HG03442 (cell line): ENCODE data around the gene RSRP1.

Experiments
- ATAC-seq: cut with Tn5 transposase; IDR thresholded peaks from one replicate; pipeline ENCODE4 v1.9.1; 2021; ENCODE audit warnings: mild to moderate bottlenecking, moderate library complexity; ENCODE audit not compliant: unreplicated experiment

The RSRP1 gene

GRCh38 chr1:25220666-25221065 lies 26.6 kb downstream of the RSRP1 start:
- no peak for ATAC-seq

DNA sequence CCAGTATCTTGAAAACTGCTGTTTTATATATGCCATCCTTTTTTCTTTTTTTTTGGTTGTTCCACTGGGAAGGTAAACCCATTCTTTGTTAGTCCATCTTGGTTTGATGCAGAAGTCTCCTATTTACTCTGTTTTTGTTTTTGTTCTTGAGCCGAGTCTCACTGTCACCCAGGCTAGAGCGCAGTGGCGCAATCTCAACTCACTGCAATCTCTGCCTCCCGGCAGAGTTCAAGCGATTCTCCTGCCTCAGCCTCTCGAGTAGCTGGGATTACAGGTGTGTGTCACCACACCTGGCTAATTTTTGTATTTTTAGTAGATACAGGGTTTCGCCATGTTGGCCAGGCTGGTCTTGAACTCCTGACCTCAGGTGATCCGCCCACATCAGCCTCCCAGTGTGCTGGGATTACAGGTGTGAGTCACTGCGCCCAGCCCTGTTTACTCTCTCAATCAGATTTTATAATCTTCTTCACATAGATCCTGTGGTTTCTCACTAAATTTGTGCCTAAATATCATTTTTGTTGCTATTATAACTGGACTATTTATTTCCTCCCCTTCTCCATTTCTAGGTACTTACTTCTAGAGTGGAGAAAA lies 27.5 kb downstream of the RSRP1 start:
- no peak for ATAC-seq

DNA sequence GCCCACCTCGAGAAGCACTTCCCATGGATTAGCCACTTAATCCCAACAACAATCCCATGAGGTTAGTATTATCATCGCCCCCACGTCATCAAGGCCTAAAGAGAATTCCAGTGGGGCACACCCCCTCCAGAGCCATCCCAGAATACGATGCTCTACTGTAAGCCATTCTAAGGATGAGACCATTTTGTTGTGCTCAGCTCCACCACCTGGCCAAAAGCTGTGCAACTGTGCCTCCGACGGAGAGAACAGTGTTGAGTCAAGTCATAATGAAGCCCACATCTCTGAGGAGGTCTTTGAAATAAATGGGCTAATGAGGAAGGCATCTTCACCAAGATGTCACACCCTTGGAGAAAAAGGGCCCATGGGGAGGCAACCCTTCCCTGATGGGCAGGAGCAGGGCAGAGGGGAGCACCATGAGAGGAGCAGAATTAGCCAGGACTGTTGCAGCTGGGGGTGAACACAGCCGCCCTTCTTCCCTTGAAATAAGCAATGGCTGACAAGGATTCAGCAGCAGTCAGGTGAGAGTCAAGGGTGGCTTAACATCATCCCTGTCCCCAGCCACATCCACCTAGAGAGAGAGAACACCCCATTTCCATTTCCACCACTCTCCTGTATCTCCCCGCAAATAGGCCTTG lies 29.5 kb downstream of the RSRP1 start:
- no peak for ATAC-seq

GRCh38 chr1:25217015-25217414 lies 30.2 kb downstream of the RSRP1 start:
- no peak for ATAC-seq

DNA sequence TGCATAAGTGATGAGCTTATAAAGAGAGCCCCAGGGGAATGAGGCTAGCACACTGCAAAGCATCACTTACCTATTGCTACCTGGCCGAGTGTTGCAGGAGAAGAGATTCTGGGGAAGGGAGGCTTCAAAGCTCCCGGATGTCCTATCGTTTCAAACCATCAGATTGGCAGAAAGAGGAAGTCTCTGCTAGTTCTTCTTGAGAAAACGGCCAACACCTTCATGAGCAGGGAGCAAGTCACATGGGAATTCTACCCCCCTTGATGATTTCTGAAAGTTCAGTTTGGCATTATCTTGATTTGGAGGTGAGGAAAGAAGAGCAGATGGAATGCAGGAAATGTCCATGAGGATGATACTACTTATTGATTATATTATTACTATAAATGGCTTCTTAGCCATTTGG lies 31.1 kb downstream of the RSRP1 start:
- ATAC-seq: no peak

GRCh38 chr1:25212725-25213124 lies 34.5 kb downstream of the RSRP1 start:
- no peak for ATAC-seq

- no peak for ATAC-seq
Measured at GRCh38 chr1:25210728-25211127, 36.5 kb downstream of the RSRP1 start.

DNA sequence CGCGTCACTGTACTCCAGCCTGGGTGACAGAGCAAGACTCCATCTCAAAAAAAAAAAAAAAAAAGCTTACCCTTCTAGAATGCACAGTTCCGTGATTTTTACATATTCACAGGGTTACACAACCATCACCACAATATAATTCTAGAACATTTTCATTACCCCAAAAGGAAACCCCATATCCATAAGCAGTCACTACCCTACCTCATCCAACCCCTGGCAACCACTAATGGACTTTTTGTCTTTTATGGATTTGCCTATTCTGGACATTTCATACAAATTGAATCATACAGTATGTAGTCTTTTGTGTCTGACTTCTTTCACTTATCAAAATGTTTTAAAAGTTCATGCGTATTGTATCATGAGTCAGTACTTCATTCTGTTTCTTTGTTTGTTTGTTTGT lies 37.7 kb downstream of the RSRP1 start:
- no peak for ATAC-seq

DNA sequence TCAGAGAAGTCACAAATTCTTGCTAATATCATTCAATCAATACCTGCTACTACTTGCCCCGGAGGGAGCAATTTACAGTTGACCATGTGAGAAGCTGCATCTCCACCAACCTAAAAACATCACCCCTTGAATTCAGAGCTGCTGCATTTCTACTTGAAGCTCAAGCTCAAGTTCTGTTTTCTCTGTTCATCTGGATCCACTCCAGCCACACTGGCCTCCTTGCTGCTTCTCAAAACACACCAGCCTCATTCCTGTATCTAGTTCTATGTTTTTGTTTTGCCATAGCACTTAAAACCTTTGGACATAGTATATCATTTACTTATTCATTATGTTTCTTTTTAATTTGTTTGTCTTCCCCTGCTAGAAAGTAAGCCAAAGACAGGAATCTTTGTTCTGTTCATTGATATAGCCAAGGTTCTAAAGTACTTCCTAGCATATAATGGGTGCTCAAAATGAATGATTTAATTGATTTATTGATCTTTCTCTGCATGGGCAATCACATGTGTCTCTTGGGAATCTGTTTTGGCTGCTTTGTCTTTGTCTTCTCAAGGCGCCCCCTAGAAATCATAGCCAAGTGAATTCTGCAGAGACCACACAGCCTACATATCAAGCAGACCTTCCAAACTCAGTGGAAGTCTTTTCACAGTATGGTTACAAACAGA lies 38.6 kb downstream of the RSRP1 start:
- no peak for ATAC-seq

DNA sequence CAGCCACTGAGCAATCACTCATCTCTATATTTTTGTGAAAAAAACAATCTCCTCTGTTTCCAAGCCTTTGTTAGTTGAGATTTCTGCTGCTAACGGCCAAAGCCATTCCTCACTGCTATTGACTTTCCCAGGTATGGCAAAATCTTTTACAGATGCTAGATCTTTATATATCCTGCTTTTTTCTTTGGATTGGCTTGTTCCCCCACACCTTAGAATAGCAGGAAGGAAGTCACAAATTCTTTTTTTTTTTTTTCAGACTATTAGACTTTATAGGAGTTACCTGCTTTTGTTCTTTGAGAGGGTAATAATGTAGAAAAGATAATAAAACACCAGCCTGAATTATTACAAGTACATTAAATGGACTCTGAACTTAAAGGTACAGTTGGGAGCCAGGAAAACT lies 39.2 kb downstream of the RSRP1 start:
- no peak for ATAC-seq

- no peak for ATAC-seq
Measured at GRCh38 chr1:25206201-25206600, 41.1 kb downstream of the RSRP1 start.

- no peak for ATAC-seq
Measured at GRCh38 chr1:25205786-25206185, 41.5 kb downstream of the RSRP1 start.

DNA sequence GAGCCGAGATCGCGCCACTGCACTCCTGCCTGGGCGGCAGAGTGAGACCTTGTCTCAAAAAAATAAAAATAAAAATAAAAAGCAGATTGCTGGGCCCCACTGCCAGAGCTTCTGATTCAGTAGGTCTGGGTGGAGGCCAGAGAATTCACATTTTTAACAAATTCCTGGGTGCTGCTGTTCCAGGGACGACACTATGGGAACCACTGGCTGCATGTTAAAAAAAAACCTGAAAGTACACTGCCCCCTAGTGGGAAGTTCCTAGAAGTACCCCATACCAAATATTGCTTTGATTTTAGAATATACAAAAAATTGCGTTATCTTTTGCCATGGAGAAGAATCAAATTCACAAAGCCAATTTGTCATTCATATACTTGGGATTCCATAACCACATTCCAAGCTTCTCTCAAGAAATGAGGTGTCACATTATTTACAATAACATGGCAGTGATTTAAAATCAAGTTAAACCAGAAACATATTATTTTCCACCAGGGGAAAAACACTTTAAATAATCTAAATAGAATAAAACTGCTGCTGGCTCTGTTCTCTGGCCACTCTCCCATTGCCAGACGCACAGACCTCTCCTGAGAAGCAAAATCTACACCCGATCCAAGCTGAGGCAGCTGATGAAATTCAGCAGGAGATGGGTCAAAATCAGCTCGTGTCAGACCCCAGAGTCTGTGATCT lies 42.3 kb downstream of the RSRP1 start:
- no peak for ATAC-seq

DNA sequence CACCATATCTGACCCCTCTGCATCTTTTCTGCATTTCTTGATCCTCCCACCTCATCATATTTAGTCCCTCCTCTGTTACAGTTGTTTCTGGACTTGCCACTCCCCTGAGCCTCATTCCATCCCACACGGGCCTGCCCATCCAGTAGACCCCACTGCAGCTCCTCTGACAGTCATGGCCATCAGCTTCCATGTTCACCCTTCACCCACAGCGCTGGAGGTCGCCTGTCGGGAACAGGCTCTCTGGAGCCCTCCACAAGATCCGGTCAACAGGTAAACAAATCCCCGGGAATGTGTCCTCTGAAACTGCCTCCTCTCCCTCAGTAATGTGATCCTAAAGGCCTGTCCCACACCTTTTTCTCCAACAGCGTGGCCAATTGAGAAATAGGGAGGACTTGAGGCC lies 46.2 kb downstream of the RSRP1 start:
- no peak for ATAC-seq

- ATAC-seq: no peak
Measured at GRCh38 chr1:25199819-25200620, 47.2 kb downstream of the RSRP1 start.

- ATAC-seq: no peak
Measured at GRCh38 chr1:25198663-25199252, 48.5 kb downstream of the RSRP1 start.

DNA sequence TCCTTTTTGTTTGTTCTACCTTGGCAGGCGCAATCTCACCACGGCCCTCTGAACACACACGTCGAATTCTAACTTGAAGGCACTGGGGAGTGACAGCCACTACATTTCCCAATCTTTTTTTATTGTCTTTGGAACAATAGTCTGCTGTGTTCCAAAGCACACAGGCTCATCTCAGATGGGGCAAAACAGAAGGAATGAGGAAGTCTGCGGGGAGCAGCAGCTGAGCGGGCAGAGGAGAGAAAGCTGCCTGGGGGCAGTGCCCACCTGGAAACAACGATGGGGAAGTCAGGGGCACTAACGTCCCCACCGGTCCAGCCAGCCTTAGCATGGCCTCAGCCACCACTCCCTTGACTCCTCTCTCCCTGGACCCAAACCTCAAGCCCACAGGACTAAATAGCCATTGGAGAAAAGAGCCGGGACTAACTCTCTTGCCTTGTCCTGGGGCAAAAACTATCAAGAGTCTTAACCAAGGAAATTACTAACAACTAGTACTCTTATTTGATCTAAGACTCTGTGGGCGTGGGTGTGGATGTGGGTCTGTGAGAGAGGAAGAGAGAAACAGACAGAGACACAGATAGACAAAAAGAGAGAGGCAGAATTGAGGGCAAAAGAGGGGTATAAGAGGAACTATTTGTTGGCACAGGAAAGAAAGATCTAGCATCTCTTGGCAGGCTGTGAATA lies 49.1 kb downstream of the RSRP1 start:
- no peak for ATAC-seq

- no peak for ATAC-seq
Measured at GRCh38 chr1:25197235-25197975, 49.8 kb downstream of the RSRP1 start.

DNA sequence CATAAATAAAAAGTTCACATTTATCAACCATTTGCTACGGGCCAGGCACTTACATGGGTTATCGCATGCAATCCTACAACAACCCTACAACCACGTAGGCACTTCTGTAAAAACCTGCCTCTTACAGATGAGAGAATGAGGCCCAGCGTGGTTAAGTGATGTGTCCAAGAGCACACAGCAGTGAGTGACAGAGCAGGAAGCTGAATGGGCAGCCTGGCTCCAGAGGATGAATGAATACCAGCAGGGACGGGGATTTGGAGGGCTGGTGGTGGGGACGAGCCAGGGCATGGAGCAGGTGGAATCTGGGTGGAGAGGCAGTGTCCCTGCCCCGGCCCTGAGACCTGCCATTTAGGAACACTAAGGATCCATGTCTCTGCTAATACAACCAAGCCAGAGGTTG lies 50.4 kb downstream of the RSRP1 start:
- ATAC-seq: no peak

DNA sequence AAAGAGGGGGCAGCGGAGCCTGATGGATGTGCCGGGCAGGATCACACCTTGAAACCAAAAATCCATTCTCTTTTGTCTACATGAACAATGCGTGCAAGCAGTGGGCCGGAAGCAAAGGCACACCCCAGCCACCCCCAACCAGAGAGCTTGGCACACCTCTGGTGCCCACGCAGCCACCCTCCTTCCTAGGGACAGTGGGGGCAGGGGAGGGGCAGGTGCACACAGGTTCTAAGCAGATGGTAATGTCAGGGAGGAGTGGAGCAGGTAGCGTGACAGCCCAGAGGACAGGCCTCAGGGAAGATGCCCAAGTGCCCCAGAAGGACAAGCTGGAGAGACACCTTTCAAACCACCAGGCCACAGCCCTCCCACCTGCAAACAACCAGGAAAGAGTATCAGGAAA lies 51.4 kb downstream of the RSRP1 start:
- no peak for ATAC-seq
